IMR-90 (cell line): ENCODE data around the gene PJA2. TPM values are rescaled to one million over a fixed set of nuclear protein-coding genes. Genes with fewer than 3 reads are reported as not detected.

ENCODE experiments used
- ATAC-seq: fragments of 200-7000 bp; cut with Tn5 transposase; 2 replicates; pipeline ENCODE4 v1.9.1; 2020; ENCODE audit warnings: low read depth, mild to moderate bottlenecking, moderate library complexity
- BruUV-seq: library from RNA; stranded (reverse); fragments of 400-500 nt; replicated peaks from 2 replicates; lab custom pipeline; 2021; lab: Mats Ljungman, UMichigan
- CTCF ChIA-PET: fragments of 300-600 bp; formaldehyde crosslinking; extraction: SDS; loops from one replicate; lab custom pipeline; 2021; ENCODE audit warnings: antibody characterized with exemption; lab: Yijun Ruan, JAX
- POLR2A ChIA-PET: fragments of 300-600 bp; sonication (Branson Sonifier 250); formaldehyde crosslinking; loops from one replicate; lab custom pipeline; 2022; ENCODE audit warnings: antibody characterized with exemption; ENCODE audit not compliant: unreplicated experiment; lab: Charles Lee
- DNase-seq: peaks from one replicate; pipeline ENCODE4 v3.0.0; 2013
- H2AFZ ChIP-seq: replicated peaks from 2 replicates; pipeline ENCODE3; 2013; ENCODE audit warnings: low read length, mild to moderate bottlenecking; ENCODE audit not compliant: poor library complexity
- H2AK5ac ChIP-seq: 2 replicates; pipeline ENCODE4 v1.6.1; 2013; ENCODE audit warnings: low read depth, low read length, inconsistent platforms
- H2AK9ac ChIP-seq: replicated peaks from 2 replicates; pipeline ENCODE3; 2013; ENCODE audit warnings: mild to moderate bottlenecking, low read depth, low read length, moderate library complexity; ENCODE audit not compliant: poor library complexity
- H2BK120ac ChIP-seq: 2 replicates; pipeline ENCODE4 v1.6.1; 2013; ENCODE audit warnings: low read depth, low read length, inconsistent platforms
- H2BK15ac ChIP-seq: 3 replicates; pipeline ENCODE4 v1.6.1; 2013; ENCODE audit warnings: low read depth, low read length, inconsistent platforms
- H2BK20ac ChIP-seq: 2 replicates; pipeline ENCODE4 v1.6.1; 2013; ENCODE audit warnings: low read depth, mild to moderate bottlenecking, inconsistent platforms, low read length, moderate library complexity
- H2BK5ac ChIP-seq: 2 replicates; pipeline ENCODE4 v1.6.1; 2013; ENCODE audit warnings: mild to moderate bottlenecking, low read depth, low read length, inconsistent platforms; ENCODE audit not compliant: poor library complexity, severe bottlenecking
- H3K14ac ChIP-seq: replicated peaks from 2 replicates; pipeline ENCODE4 v1.6.1; 2013; ENCODE audit warnings: low read depth, low read length, inconsistent platforms
- H3K18ac ChIP-seq: 2 replicates; pipeline ENCODE4 v1.6.1; 2013; ENCODE audit warnings: low read depth, low read length, control low read depth
- H3K23ac ChIP-seq: 2 replicates; pipeline ENCODE4 v1.6.1; 2013; ENCODE audit warnings: low read depth, low read length, inconsistent platforms
- H3K27ac ChIP-seq: 2 replicates; pipeline ENCODE4 v1.5.1; 2013; ENCODE audit warnings: mild to moderate bottlenecking, control low read depth, low read length; ENCODE audit not compliant: insufficient read depth
- H3K27me3 ChIP-seq: 2 replicates; pipeline ENCODE4 v1.6.1; 2013; ENCODE audit warnings: low read length; ENCODE audit not compliant: control insufficient read depth, insufficient read depth
- H3K36me3 ChIP-seq: 2 replicates; pipeline ENCODE4 v1.6.1; 2013; ENCODE audit warnings: low read length, mixed read lengths; ENCODE audit not compliant: control insufficient read depth, insufficient read depth
- H3K4ac ChIP-seq: 2 replicates; pipeline ENCODE4 v1.6.1; 2013; ENCODE audit warnings: low read depth, low read length, inconsistent platforms
- H3K4me1 ChIP-seq: 2 replicates; pipeline ENCODE4 v1.6.1; 2013; ENCODE audit warnings: low read length, mixed read lengths; ENCODE audit not compliant: control insufficient read depth, insufficient read depth
- H3K4me2 ChIP-seq: 2 replicates; pipeline ENCODE4 v1.6.1; 2013; ENCODE audit warnings: low read depth, mild to moderate bottlenecking, control low read depth, low read length, moderate library complexity
- H3K4me3 ChIP-seq: 2 replicates; pipeline ENCODE4 v1.5.1; 2013; ENCODE audit warnings: low read depth, mild to moderate bottlenecking, control low read depth, low read length, moderate library complexity; ENCODE audit not compliant: insufficient read depth
- H3K56ac ChIP-seq: 2 replicates; pipeline ENCODE4 v1.6.1; 2013; ENCODE audit warnings: low read length, inconsistent platforms; ENCODE audit not compliant: insufficient read depth; ENCODE audit errors: extremely low read depth
- H3K79me1 ChIP-seq, 2 experiments: 2 replicates each; pipeline ENCODE4 v1.6.1; 2013; ENCODE audit warnings: low read length in 2 of 2, inconsistent platforms in 1 of 2, low read depth in 1 of 2
- H3K9ac ChIP-seq: 2 replicates; pipeline ENCODE4 v1.6.1; 2013; ENCODE audit warnings: low read depth, low read length, control low read depth
- H3K9me1 ChIP-seq: 2 replicates; pipeline ENCODE4 v1.6.1; 2013; ENCODE audit warnings: low read length, inconsistent platforms; ENCODE audit not compliant: insufficient read depth
- H3K9me3 ChIP-seq: 2 replicates; pipeline ENCODE4 v1.6.1; 2013; ENCODE audit warnings: low read length; ENCODE audit not compliant: control insufficient read depth, insufficient read depth
- H4K20me1 ChIP-seq: 2 replicates; pipeline ENCODE4 v1.6.1; 2013; ENCODE audit warnings: low read length, inconsistent platforms; ENCODE audit not compliant: insufficient read depth
- H4K5ac ChIP-seq: 2 replicates; pipeline ENCODE4 v1.6.1; 2013; ENCODE audit warnings: mild to moderate bottlenecking, low read depth, low read length, control low read depth
- H4K8ac ChIP-seq, 2 experiments: 2 replicates each; pipeline ENCODE4 v1.6.1; 2013; ENCODE audit warnings: low read depth in 2 of 2, low read length in 2 of 2, control low read depth in 1 of 2, inconsistent platforms in 1 of 2
- H4K91ac ChIP-seq: 2 replicates; pipeline ENCODE4 v1.6.1; 2013; ENCODE audit warnings: low read depth, low read length, inconsistent platforms; ENCODE audit not compliant: insufficient read depth
- CEBPB ChIP-seq: IDR thresholded peaks from 2 replicates; pipeline ENCODE4 v1.6.1; 2012; ENCODE audit warnings: low read depth, low read length, improper control_type of control experiment
- CHD1 ChIP-seq: IDR thresholded peaks from 2 replicates; pipeline ENCODE4 v1.6.1; 2012; ENCODE audit warnings: low read depth, low read length, improper control_type of control experiment
- CTCF ChIP-seq: conservative IDR thresholded peaks from 2 replicates; pipeline ENCODE4 v1.5.1; 2012; ENCODE audit warnings: mild to moderate bottlenecking, low read depth, low read length, improper control_type of control experiment
- FOS ChIP-seq: fragments of 150-350 bp; IDR thresholded peaks from 2 replicates; pipeline ENCODE4 v1.6.1; 2016; ENCODE audit warnings: low read depth, low read length
- MAFK ChIP-seq: IDR thresholded peaks from 2 replicates; pipeline ENCODE4 v1.6.1; 2012; ENCODE audit warnings: low read depth, low read length, improper control_type of control experiment
- MAZ ChIP-seq: IDR thresholded peaks from 2 replicates; pipeline ENCODE4 v1.6.1; 2012; ENCODE audit warnings: low read depth, mild to moderate bottlenecking, low read length, improper control_type of control experiment, moderate library complexity, borderline replicate concordance
- MXI1 ChIP-seq: IDR thresholded peaks from 2 replicates; pipeline ENCODE4 v1.6.1; 2012; ENCODE audit warnings: low read depth, mild to moderate bottlenecking, low read length, moderate library complexity, borderline replicate concordance
- POLR2A ChIP-seq: IDR thresholded peaks from 2 replicates; pipeline ENCODE4 v1.6.1; 2012; ENCODE audit warnings: mild to moderate bottlenecking, low read depth, low read length
- RAD21 ChIP-seq: IDR thresholded peaks from 2 replicates; pipeline ENCODE4 v1.6.1; 2012; ENCODE audit warnings: low read length, improper control_type of control experiment
- RCOR1 ChIP-seq: IDR thresholded peaks from 2 replicates; pipeline ENCODE4 v1.6.1; 2012; ENCODE audit warnings: mild to moderate bottlenecking, low read length, improper control_type of control experiment; ENCODE audit not compliant: insufficient replicate concordance
- RFX5 ChIP-seq: IDR thresholded peaks from 2 replicates; pipeline ENCODE4 v1.8.0; 2012; ENCODE audit warnings: low read depth, mild to moderate bottlenecking, low read length, moderate library complexity
- USF2 ChIP-seq: fragments of 150-350 bp; IDR thresholded peaks from 2 replicates; pipeline ENCODE4 v1.6.1; 2017; ENCODE audit warnings: mild to moderate bottlenecking, antibody characterized with exemption, low read length, low read depth
- WGBS, 2 experiments: methylation state at CpG; one replicate each; pipeline versions ENCODE4 v1.1.5 to v1.1.7; 2013; ENCODE audit warnings: missing lambda C conversion rate in 2 of 2; ENCODE audit not compliant: insufficient read length in 1 of 2; ENCODE audit errors: extremely low coverage in 2 of 2; 5-methylcytosine and 5-hydroxymethylcytosine counted together
- dilution Hi-C: fragments of 300-500 bp; cut with HindIII; formaldehyde crosslinking; loops from one replicate; pipeline ENCODE4 v1.14.3; 2018; ENCODE audit warnings: low sequenced_read_pairs; ENCODE audit not compliant: unreplicated experiment
- in situ Hi-C: fragments of 300-500 bp; cut with MboI; formaldehyde crosslinking; loops from 3 replicates; pipeline ENCODE4 v1.14.3; 2019; ENCODE audit warnings: low sequenced_read_pairs, inconsistent platforms, mixed read lengths
- intact Hi-C: fragments of 100-400 bp; cut with micrococcal nuclease; formaldehyde crosslinking; loops from 2 replicates; pipeline ENCODE4 v1.10.0; 2022
- polyA plus RNA-seq, 3 experiments: library from polyadenylated mRNA; depleted of rRNA; stranded (reverse); fragments of >200 nt; gene quantifications; 2 replicates each; pipeline ENCODE4 v1.2.3, GENCODE V29; 2012; ENCODE audit warnings: low replicate concordance in 1 of 3
- total RNA-seq: library from RNA; depleted of rRNA; stranded (reverse); fragments of >200 nt; gene quantifications from 2 replicates; pipeline ENCODE4 v1.2.3, GENCODE V29; 2012

PJA2 gene
- total and polyA plus RNA-seq, 2 of the 4 experiments (the other 2 are of a cell fraction), result 42.3 to 70.6 TPM

- H3K23ac ChIP-seq, result no peak overlapping the region
- H2AFZ ChIP-seq, result no peak overlapping the region
- H4K8ac ChIP-seq, result no peak overlapping the region
- DNase-seq (no peak), ATAC-seq (no peak)
- H3K79me1 ChIP-seq, result no peaks in the 10 kb centered on the region
- in situ Hi-C loops (no loop called here), dilution Hi-C loops (no loop called here), intact Hi-C loops (no loop called here)
- ChIA-PET POLR2A (no interaction called here), CTCF (no interaction called here)
- H3K4ac ChIP-seq, result no peak overlapping the region
- no peak overlapping the region for H4K91ac ChIP-seq
- H3K27me3 ChIP-seq, result peaks cover 6% of the 10 kb centered on the region
- H3K27ac ChIP-seq, result no peak overlapping the region
- H3K9ac ChIP-seq, result no peak overlapping the region
- H3K4me2 ChIP-seq, result no peak overlapping the region
- H2BK5ac ChIP-seq, result no peak overlapping the region
- no peak overlapping the region for H2AK9ac ChIP-seq
- no peak overlapping the region for H3K56ac ChIP-seq
- no peak overlapping the region for H3K4me3 ChIP-seq
- H4K20me1 ChIP-seq, result no peaks in the 10 kb centered on the region
- no peak overlapping the region for H3K14ac ChIP-seq
- TF ChIP-seq FOS (no peak), RFX5 (no peak), MXI1 (no peak), CHD1 (no peak), CEBPB (no peak), RAD21 (no peak), MAZ (no peak), USF2 (no peak), MAFK (no peak), POLR2A (no peak), CTCF (no peak), RCOR1 (no peak)
- no peaks in the 10 kb centered on the region for H3K9me1 ChIP-seq
- H3K36me3 ChIP-seq, result no peaks in the 10 kb centered on the region
- H2BK15ac ChIP-seq, result no peak overlapping the region
- H4K5ac ChIP-seq, result no peak overlapping the region
- BruUV-seq, result no TSS peak
- no peaks in the 10 kb centered on the region for H3K4me1 ChIP-seq
- no CpG with 5 or more reads among the region's 2 CpGs for WGBS, 2 experiments
- no peaks in the 10 kb centered on the region for H3K9me3 ChIP-seq
- no peak overlapping the region for H2AK5ac ChIP-seq
- H3K18ac ChIP-seq, result no peak overlapping the region
- H2BK20ac ChIP-seq, result no peak overlapping the region
- no peak overlapping the region for H2BK120ac ChIP-seq
Measured at GRCh38 chr5:109305352-109305751, 104.4 kb downstream of the PJA2 start.
